GM10266 (cell line): ENCODE results near the gene PPP1R15A.
"Not testable (repeated sequence)": the region's sequence is repeated elsewhere in the genome, so short reads cannot be mapped to it uniquely, and the experiment has no call there.

Experiments used
- DNase-seq: peaks from one replicate; pipeline ENCODE4 v3.0.0; 2012; ENCODE audit errors: extremely low spot score
- TF ChIP-seq, protein P1 (sequence below): IDR thresholded peaks from 2 replicates; pipeline ENCODE4 v1.5.1; 2012; ENCODE audit warnings: mild to moderate bottlenecking, low read depth; ENCODE audit not compliant: control insufficient read depth, insufficient read depth; ENCODE audit errors: missing control alignments

The PPP1R15A gene

DNA sequence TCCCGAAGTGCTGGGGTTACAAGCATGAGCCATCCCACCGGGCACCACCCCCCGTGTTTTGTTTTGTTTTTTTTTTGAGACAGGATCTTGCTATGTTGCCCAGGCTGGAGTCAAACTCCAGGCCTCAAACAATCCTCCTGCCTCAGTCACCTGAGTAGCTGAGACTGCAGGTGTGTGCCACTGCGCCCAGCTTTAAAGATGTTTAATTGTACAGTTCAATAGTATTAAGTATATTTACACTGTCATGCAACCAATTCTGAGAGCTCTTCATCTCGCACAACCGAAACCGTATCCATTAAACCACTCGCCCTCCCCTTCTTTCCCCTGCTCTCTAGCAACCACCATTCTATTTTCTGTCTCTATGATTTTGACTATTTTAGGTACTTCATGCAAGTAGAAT lies 43.5 kb downstream of the PPP1R15A start:
- TF ChIP-seq, protein P1, sequence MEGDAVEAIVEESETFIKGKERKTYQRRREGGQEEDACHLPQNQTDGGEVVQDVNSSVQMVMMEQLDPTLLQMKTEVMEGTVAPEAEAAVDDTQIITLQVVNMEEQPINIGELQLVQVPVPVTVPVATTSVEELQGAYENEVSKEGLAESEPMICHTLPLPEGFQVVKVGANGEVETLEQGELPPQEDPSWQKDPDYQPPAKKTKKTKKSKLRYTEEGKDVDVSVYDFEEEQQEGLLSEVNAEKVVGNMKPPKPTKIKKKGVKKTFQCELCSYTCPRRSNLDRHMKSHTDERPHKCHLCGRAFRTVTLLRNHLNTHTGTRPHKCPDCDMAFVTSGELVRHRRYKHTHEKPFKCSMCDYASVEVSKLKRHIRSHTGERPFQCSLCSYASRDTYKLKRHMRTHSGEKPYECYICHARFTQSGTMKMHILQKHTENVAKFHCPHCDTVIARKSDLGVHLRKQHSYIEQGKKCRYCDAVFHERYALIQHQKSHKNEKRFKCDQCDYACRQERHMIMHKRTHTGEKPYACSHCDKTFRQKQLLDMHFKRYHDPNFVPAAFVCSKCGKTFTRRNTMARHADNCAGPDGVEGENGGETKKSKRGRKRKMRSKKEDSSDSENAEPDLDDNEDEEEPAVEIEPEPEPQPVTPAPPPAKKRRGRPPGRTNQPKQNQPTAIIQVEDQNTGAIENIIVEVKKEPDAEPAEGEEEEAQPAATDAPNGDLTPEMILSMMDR = no peak
- no peak for DNase-seq

DNA sequence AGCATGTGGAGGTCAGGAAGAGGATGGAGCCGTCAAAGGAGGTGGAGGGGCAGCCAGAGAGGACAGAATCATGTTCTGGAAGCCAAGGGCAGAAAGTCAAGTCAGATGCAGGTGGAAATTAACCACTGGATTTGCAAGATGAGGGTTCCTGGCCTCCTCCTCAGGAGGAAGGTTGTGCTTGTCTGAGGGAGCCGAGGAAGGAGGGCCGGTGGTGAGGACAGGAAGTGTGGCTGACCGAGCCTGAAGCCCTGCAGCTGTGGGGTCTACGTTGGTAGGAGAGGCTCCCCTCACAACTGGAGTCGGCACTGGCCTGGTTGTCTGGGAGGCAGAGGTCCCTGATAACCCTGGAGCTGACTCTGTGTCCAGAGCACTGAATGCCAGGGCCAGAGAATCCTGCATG lies 45.9 kb downstream of the PPP1R15A start:
- TF ChIP-seq, protein P1 = no peak
- DNase-seq = no peak

DNA sequence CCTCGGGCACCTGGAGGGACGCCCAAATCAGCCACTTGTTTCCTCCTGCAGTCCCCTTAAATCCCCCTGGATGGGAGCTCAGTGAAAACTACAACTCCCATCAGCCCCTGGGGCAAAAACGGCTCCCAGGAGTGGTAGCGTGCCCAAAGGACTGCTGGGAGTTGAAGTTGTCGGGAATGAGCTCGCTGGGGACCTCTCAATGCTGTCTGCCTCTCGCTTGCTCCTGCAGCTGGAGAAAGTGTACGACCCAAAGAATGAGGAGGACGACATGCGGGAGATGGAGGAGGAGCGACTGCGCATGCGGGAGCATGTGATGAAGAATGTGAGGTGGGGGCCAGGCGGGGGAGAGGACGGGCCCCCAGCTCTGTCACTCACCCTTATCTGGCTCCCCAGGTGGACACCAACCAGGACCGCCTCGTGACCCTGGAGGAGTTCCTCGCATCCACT lies 46.6 kb downstream of the PPP1R15A start:
- TF ChIP-seq, protein P1 = no peak
- DNase-seq = no peak

DNA sequence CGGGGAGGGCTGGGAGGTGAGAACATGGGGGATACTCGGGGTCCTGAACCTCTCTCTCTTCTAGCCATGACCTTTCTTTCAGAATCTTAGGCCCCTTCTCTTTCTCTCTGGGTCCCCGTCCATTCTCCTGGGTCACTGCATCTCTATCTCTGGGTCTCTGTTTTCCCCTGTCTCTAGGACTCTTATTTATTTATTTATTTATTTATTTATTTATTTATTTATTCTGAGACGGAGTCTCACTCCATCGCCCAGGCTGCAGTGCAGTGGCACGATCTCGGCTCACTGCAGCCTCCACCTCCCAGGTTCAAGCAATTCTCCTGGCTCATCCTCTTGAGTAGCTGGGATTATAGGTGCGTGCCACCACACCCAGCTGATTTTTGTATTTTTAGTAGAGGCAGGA lies 47.0 kb downstream of the PPP1R15A start:
- not testable (repeated sequence) for DNase-seq

DNA sequence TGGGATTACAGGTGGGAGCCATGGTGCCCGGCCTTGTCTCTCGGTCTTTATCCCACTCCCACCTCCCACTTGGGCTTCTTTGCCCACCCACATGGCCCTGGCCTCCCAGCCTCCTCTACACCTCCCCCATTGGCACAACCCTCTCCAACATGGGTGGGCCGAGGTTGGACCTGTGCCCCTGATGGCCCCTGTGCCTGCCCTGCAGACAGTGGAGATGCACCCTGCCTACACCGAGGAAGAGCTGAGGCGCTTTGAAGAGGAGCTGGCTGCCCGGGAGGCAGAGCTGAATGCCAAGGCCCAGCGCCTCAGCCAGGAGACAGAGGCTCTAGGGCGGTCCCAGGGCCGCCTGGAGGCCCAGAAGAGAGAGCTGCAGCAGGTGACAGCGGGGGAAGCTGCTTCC lies 48.7 kb downstream of the PPP1R15A start:
- TF ChIP-seq, protein P1 = no peak
- DNase-seq = no peak

DNA sequence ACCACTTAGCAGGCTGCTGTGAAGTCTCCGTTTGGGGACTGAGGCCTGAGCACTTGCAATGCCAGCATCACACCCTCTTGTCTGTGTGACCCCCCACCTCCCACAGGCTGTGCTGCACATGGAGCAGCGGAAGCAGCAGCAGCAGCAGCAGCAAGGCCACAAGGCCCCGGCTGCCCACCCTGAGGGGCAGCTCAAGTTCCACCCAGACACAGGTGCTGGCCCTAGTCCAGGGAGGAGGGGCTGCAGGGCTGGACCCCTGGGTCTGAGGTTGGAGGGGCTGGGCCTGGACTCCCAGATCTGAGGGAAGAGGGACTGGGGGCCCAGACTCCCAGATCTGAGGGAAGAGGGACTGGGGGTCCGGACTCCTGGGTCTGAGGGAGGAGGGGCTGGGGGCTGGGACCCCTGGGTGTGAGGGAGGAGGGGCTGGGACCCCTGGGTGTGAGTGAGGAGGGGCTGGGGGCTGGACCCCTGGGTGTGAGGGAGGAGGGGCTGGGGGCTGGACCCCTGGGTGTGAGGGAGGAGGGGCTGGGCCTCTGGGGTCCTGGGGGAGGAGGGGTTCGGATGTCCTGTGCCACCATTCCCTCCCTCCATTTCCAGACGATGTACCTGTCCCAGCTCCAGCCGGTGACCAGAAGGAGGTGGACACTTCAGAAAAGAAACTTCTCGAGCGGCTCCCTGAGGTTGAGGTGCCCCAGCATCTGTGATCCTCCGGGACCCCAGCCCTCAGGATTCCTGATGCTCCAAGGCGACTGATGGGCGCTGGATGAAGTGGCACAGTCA lies 49.7 kb downstream of the PPP1R15A start:
- TF ChIP-seq, protein P1 = no peak
- no peak for DNase-seq

DNA sequence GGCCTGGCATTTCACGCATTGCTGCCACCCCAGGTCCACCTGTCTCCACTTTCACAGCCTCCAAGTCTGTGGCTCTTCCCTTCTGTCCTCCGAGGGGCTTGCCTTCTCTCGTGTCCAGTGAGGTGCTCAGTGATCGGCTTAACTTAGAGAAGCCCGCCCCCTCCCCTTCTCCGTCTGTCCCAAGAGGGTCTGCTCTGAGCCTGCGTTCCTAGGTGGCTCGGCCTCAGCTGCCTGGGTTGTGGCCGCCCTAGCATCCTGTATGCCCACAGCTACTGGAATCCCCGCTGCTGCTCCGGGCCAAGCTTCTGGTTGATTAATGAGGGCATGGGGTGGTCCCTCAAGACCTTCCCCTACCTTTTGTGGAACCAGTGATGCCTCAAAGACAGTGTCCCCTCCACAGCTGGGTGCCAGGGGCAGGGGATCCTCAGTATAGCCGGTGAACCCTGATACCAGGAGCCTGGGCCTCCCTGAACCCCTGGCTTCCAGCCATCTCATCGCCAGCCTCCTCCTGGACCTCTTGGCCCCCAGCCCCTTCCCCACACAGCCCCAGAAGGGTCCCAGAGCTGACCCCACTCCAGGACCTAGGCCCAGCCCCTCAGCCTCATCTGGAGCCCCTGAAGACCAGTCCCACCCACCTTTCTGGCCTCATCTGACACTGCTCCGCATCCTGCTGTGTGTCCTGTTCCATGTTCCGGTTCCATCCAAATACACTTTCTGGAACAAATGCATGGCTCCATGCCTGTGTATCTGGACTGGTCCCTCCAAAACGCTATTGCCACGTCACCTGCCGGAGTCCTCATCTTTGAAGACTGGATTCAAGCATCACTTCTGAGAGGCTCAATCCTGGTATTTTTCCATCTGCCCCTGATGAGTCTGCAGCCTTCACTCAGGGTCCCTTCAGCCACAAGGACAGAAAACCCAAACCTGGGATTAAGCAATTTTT lies 50.6 kb downstream of the PPP1R15A start:
- TF ChIP-seq, protein P1 = no peak
- no peak for DNase-seq
